Thyroid gland (tissue), 4 donors: ENCODE measurements around the gene SYT1. TPM values are rescaled to one million over a fixed set of nuclear protein-coding genes. Genes with fewer than 3 reads are reported as not detected.

ENCODE experiments used
- DNase-seq, 2 donors: peaks; one replicate each; pipeline ENCODE4 v3.0.0-alpha.2; 2019
- H3K27ac ChIP-seq, 3 donors: fragments of 200-600 bp; sonication (generic); 1 replicate in 2 of 3; 2 replicates in 1 of 3; pipeline ENCODE4 v1.5.1; 2016 to 2019; ENCODE audit warnings: mild to moderate bottlenecking in 1 of 3, moderate library complexity in 1 of 3
- H3K27me3 ChIP-seq: fragments of 200-600 bp; sonication (generic); one replicate; pipeline ENCODE4 v1.5.1; 2019
- H3K36me3 ChIP-seq, 2 donors: fragments of 200-600 bp; sonication (generic); one replicate each; pipeline ENCODE4 v1.5.1; 2016 to 2019
- H3K4me1 ChIP-seq, 2 donors: fragments of 200-600 bp; sonication (generic); one replicate each; pipeline ENCODE4 v1.5.1; 2017 to 2019
- H3K4me3 ChIP-seq, 3 donors: fragments of 200-600 bp; sonication (generic); replicated peaks in 1 of 3; 1 replicate in 2 of 3; 2 replicates in 1 of 3; pipeline ENCODE4 v1.5.1; 2016; ENCODE audit warnings: mild to moderate bottlenecking in 1 of 3
- H3K9me3 ChIP-seq: fragments of 200-600 bp; sonication (generic); one replicate; pipeline ENCODE4 v1.5.1; 2017
- CTCF ChIP-seq, 6 experiments: fragments of 200-600 bp in 3 of 6; fragments of 450-650 bp in 3 of 6; sonication (generic) in 3 of 6; IDR thresholded peaks; one replicate each; pipeline ENCODE4 v1.5.1; 2016 to 2019; ENCODE audit warnings: antibody characterized with exemption in 6 of 6, mild to moderate bottlenecking in 2 of 6, inconsistent platforms in 1 of 6, moderate library complexity in 1 of 6
- POLR2A ChIP-seq, 2 donors: fragments of 450-650 bp; IDR thresholded peaks; one replicate each; pipeline ENCODE4 v1.6.1; 2017; ENCODE audit warnings: antibody characterized with exemption in 2 of 2, mild to moderate bottlenecking in 2 of 2, moderate library complexity in 1 of 2
- WGBS, 2 donors: methylation state at CpG; one replicate each; pipeline ENCODE4 v1.1.5; 2017; 5-methylcytosine and 5-hydroxymethylcytosine counted together
- intact Hi-C: fragments of 100-400 bp; cut with DNase I; formaldehyde crosslinking; loops from one replicate; pipeline ENCODE4 v1.15.1; 2023
- total RNA-seq, 4 donors: library from RNA; depleted of rRNA; stranded (reverse); fragments of >200 nt; gene quantifications; one replicate each; pipeline ENCODE4 v1.2.3, GENCODE V29; 2016

SYT1 gene
- total RNA-seq, 4 donors from 2014 or later = 0.58 to 2.4 (median 1.2) TPM

DNA sequence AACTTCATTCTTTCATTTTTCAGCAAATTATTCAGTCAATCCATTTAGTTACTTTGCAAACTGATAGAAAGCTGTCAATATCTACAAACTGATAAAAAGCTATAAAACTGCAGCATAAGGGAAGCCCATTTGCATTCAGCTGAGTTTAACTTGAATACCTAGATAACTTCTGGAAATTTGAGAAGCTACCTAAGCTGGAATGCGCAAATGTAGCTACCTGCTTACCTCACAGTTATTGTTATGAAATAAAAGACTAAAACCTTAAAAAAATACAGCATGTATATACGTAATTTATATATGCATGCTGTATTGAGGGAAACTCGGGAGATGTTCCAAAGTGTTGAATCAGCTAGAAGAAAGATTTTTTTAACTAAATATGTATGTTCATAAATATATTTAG, 94.4 kb downstream of the SYT1 start:
- intact Hi-C loops = no loop called here
- Histone ChIP-seq H3K36me3 (no peaks in the 10 kb centered on the region), H3K4me1 (no peaks in the 10 kb centered on the region), H3K27me3 (no peaks in the 10 kb centered on the region), H3K9me3 (no peaks in the 10 kb centered on the region), H3K4me3 (no peak overlapping the region), H3K27ac (no peak overlapping the region)
- TF ChIP-seq POLR2A (IDR thresholded peaks at IDR 0.05) (no peak), CTCF (IDR thresholded peaks at IDR 0.05) (no peak)
- DNase-seq = no peak
- 87 to 90% methylated on average over 3 of the region's 3 CpGs for WGBS, 2 donors

DNA sequence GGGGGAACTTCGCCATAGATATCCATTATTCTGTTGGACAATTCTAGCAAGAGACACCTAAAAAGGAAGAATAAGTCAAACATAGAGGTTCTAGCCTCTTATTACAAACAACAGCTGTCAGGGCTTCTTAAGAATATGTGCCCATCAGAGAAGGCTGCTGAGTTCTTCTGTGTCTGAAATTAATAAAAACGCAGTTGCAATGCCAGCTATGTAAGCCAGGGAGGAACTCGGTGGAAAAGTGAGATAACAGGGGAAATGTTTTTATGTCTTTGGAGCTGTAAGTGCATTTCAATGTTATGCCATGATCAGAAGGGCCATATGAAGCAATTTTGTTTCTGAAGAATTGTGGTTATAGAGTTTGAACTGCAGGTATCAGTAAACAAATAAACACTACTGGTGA, 95.0 kb downstream of the SYT1 start:
- TF ChIP-seq CTCF (IDR thresholded peaks at IDR 0.05) = no peak
- TF ChIP-seq POLR2A (IDR thresholded peaks at IDR 0.05) = no peak
- H3K4me1 ChIP-seq = no peaks in the 10 kb centered on the region
- no peaks in the 10 kb centered on the region for H3K9me3 ChIP-seq
- no peaks in the 10 kb centered on the region for H3K36me3 ChIP-seq
- WGBS, 2 donors = 76 to 79% methylated on average over 3 of the region's 3 CpGs
- no peaks in the 10 kb centered on the region for H3K27me3 ChIP-seq
- H3K4me3 ChIP-seq = no peak overlapping the region
- no peak for DNase-seq
- no peak overlapping the region for H3K27ac ChIP-seq
- intact Hi-C loops = no loop called here

- DNase-seq = no peak
- H3K9me3 ChIP-seq = no peaks in the 10 kb centered on the region
- H3K27ac ChIP-seq = no peak overlapping the region
- H3K36me3 ChIP-seq = no peaks in the 10 kb centered on the region
- H3K4me1 ChIP-seq = no peaks in the 10 kb centered on the region
- intact Hi-C loops = no loop called here
- H3K4me3 ChIP-seq = no peak overlapping the region
- 95 to 97% methylated on average over 2 of the region's 2 CpGs for WGBS, 2 donors
- no peak for TF ChIP-seq POLR2A (IDR thresholded peaks at IDR 0.05)
- no peak for TF ChIP-seq CTCF (IDR thresholded peaks at IDR 0.05)
- no peaks in the 10 kb centered on the region for H3K27me3 ChIP-seq
Observed at GRCh38 chr12:78961171-78961570, 96.6 kb downstream of the SYT1 start.

GRCh38 chr12:78963439-78964227, 99.1 kb downstream of the SYT1 start:
- TF ChIP-seq POLR2A (IDR thresholded peaks at IDR 0.05) = no peak
- TF ChIP-seq CTCF (IDR thresholded peaks at IDR 0.05) = no peak

GRCh38 chr12:78964521-78964920, 99.9 kb downstream of the SYT1 start:
- intact Hi-C loops = no loop called here
- Histone ChIP-seq H3K4me1 (no peaks in the 10 kb centered on the region), H3K27ac (no peak overlapping the region), H3K9me3 (no peaks in the 10 kb centered on the region), H3K4me3 (no peak overlapping the region), H3K36me3 (no peaks in the 10 kb centered on the region), H3K27me3 (no peaks in the 10 kb centered on the region)
- no peak for DNase-seq
- TF ChIP-seq CTCF (IDR thresholded peaks at IDR 0.05) (no peak), POLR2A (IDR thresholded peaks at IDR 0.05) (no peak)

More at GRCh38 chr12:78963439-78964227, 99.1 kb downstream of the SYT1 start:
- Histone ChIP-seq H3K36me3 (no peaks in the 10 kb centered on the region), H3K9me3 (no peaks in the 10 kb centered on the region), H3K27ac (no peak overlapping the region), H3K4me1 (no peaks in the 10 kb centered on the region), H3K4me3 (no peak overlapping the region), H3K27me3 (no peaks in the 10 kb centered on the region)
- 85 to 89% methylated on average over 1 of the region's 1 CpG for WGBS, 2 donors
- no peak for DNase-seq
- intact Hi-C loops = no loop called here
